ENCODE measurements around the gene ZNF576. TPM values are rescaled to one million over a fixed set of nuclear protein-coding genes. Genes with fewer than 3 reads are reported as not detected.

ZNF576 gene
- total RNA-seq, 1 experiment from 2014 or later, result 18.4 TPM

DNA sequence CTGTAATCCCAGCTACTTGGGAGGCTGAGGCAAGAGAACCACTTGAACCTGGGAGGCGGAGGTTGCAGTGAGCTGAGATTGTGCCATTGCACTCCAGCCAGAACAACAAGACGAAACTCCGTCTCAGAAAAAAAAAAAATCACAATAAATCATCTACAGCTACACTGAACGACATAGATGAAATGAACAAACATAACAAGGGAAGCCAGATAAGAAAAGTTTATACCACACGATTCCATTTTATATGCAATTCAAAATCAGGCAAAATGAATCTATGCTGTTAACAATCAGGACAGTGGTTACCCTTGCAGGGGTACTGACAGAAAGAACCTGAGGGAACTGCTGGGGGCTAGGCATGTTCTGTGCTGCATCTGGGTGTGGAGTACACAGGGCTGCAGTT, 26.7 kb upstream of the ZNF576 start:
- no peaks in the 10 kb centered on the region for H3K27me3 Mint-ChIP-seq (ENCODE audit: insufficient read depth, unreplicated experiment)
- H3K4me1 Mint-ChIP-seq (ENCODE audit: insufficient read depth, unreplicated experiment), result peaks cover 16% of the 10 kb centered on the region
- CTCF ChIA-PET, result interaction anchor here (0.6 to 1.4 kb wide), 4 partner anchors 15 to 83 kb away, joined by 3 to 9 read pairs (median 4); no protein-coding TSS in a partner anchor
- POLR2A ChIA-PET, result interaction anchor here (0.7 to 1.9 kb wide), 2 partner anchors 27 to 96 kb away, joined by 4 read pairs; partner anchors contain the start of genes IRGQ and ZNF576
- no peak overlapping the region for H3K4me3 Mint-ChIP-seq (ENCODE audit: unreplicated experiment)
- no peaks in the 10 kb centered on the region for H3K9me3 Mint-ChIP-seq (ENCODE audit: unreplicated experiment)
- DNase-seq (ENCODE audit: unreplicated experiment), result no peak
- peaks cover 12% of the 10 kb centered on the region for H3K36me3 Mint-ChIP-seq (ENCODE audit: insufficient read depth, unreplicated experiment)
- H3K27ac Mint-ChIP-seq (ENCODE audit: low read depth, unreplicated experiment), result no peak overlapping the region
- intact Hi-C loops (cut with micrococcal nuclease), result no loop called here
- BruUV-seq (replicated peaks), result no TSS peak
- TF ChIP-seq, protein P1, sequence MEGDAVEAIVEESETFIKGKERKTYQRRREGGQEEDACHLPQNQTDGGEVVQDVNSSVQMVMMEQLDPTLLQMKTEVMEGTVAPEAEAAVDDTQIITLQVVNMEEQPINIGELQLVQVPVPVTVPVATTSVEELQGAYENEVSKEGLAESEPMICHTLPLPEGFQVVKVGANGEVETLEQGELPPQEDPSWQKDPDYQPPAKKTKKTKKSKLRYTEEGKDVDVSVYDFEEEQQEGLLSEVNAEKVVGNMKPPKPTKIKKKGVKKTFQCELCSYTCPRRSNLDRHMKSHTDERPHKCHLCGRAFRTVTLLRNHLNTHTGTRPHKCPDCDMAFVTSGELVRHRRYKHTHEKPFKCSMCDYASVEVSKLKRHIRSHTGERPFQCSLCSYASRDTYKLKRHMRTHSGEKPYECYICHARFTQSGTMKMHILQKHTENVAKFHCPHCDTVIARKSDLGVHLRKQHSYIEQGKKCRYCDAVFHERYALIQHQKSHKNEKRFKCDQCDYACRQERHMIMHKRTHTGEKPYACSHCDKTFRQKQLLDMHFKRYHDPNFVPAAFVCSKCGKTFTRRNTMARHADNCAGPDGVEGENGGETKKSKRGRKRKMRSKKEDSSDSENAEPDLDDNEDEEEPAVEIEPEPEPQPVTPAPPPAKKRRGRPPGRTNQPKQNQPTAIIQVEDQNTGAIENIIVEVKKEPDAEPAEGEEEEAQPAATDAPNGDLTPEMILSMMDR (IDR thresholded peaks at IDR 0.05; ENCODE audit: unreplicated experiment), result no peak

DNA sequence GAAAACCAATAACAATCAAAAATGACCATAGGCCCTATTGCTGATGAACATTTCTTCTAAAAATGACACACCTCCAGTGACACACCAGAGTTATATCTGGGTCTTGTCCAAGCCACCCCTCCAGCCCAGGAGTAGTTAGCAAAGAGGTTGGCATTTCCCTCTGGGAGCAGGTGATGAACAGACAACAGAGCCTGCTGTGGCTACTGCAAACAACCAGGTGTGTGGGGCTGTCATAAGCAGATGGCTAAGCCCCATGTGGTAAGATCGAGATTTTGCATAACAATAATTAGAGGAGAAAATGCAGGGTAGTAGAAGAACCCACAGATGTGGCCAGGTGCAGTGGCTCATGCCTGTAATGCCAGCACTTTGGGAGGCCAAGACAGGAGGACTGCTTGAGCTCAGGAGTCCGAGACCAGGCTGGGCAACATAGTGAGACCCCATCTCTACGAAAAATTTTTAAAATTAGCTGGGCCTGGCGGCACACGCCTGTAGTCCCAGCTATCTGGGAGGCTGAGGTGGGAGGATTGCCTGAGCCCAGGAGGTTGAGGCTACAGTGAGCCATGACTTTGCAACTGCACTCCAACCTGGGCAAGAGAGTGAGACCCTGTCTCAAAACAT, 26.1 kb upstream of the ZNF576 start:
- ChIA-PET POLR2A (interaction anchor here (1.9 kb wide), 1 partner anchor 26 kb away, joined by 4 read pairs; the partner anchor contains the start of genes IRGQ and ZNF576), CTCF (interaction anchor here (0.6 to 1.4 kb wide), 4 partner anchors 15 to 82 kb away, joined by 3 to 9 read pairs (median 6); no protein-coding TSS in a partner anchor)
- H3K9me3 Mint-ChIP-seq (ENCODE audit: unreplicated experiment), result no peaks in the 10 kb centered on the region
- peaks cover 16% of the 10 kb centered on the region for H3K4me1 Mint-ChIP-seq (ENCODE audit: insufficient read depth, unreplicated experiment)
- intact Hi-C loops (cut with micrococcal nuclease), result no loop called here
- DNase-seq (ENCODE audit: unreplicated experiment), result peak; percentile 36
- no peak overlapping the region for H3K4me3 Mint-ChIP-seq (ENCODE audit: unreplicated experiment)
- H3K36me3 Mint-ChIP-seq (ENCODE audit: insufficient read depth, unreplicated experiment), result peaks cover 12% of the 10 kb centered on the region
- no peaks in the 10 kb centered on the region for H3K27me3 Mint-ChIP-seq (ENCODE audit: insufficient read depth, unreplicated experiment)
- no TSS peak for BruUV-seq (replicated peaks)
- H3K27ac Mint-ChIP-seq (ENCODE audit: low read depth, unreplicated experiment), result no peak overlapping the region
- TF ChIP-seq, protein P1 (IDR thresholded peaks at IDR 0.05; ENCODE audit: unreplicated experiment), result no peak

DNA sequence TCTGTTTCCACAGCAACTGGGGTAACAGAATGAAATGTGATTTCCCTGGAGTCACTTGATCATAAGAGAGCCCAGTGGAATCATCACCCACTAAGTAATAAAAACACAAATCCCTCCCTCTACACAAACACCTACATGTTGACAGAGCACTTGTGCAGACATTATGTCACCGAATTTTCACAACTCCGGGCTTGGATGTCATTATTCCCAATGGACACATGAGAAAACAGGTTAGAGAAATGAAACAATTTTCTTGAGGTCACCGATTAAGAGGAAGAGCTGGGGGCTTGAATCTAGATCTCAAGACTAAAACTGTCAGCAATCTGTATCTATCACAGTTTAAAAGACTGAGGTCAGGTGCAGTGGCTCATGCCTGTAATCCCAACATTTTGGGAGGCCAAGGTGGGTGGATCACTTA, 24.2 kb upstream of the ZNF576 start:
- H3K4me1 Mint-ChIP-seq (ENCODE audit: insufficient read depth, unreplicated experiment), result peaks cover 16% of the 10 kb centered on the region
- TF ChIP-seq, protein P1 (IDR thresholded peaks at IDR 0.05; ENCODE audit: unreplicated experiment), result no peak
- no peak overlapping the region for H3K4me3 Mint-ChIP-seq (ENCODE audit: unreplicated experiment)
- H3K36me3 Mint-ChIP-seq (ENCODE audit: insufficient read depth, unreplicated experiment), result peaks cover 14% of the 10 kb centered on the region
- H3K9me3 Mint-ChIP-seq (ENCODE audit: unreplicated experiment), result no peaks in the 10 kb centered on the region
- intact Hi-C loops (cut with micrococcal nuclease), result no loop called here
- no peak for DNase-seq (ENCODE audit: unreplicated experiment)
- no TSS peak for BruUV-seq (replicated peaks)
- no peaks in the 10 kb centered on the region for H3K27me3 Mint-ChIP-seq (ENCODE audit: insufficient read depth, unreplicated experiment)
- POLR2A ChIA-PET, result interaction anchor here (1.6 kb wide), 1 partner anchor 96 kb away, joined by 3 read pairs; no protein-coding TSS in a partner anchor
- H3K27ac Mint-ChIP-seq (ENCODE audit: low read depth, unreplicated experiment), result peak overlapping the region; percentile 54
- CTCF ChIA-PET, result interaction anchor here (1.3 to 1.6 kb wide), 2 partner anchors 14 to 17 kb away, joined by 3 to 4 read pairs; no protein-coding TSS in a partner anchor

GRCh38 chr19:43574424-43575155, 21.8 kb upstream of the ZNF576 start:
- Mint-ChIP-seq H3K4me1 (ENCODE audit: insufficient read depth, unreplicated experiment) (peaks cover 16% of the 10 kb centered on the region), H3K9me3 (ENCODE audit: unreplicated experiment) (no peaks in the 10 kb centered on the region), H3K27ac (ENCODE audit: low read depth, unreplicated experiment) (peak overlapping the region; percentile 98), H3K27me3 (ENCODE audit: insufficient read depth, unreplicated experiment) (peaks cover 14% of the 10 kb centered on the region), H3K4me3 (ENCODE audit: unreplicated experiment) (peak overlapping the region; percentile 98), H3K36me3 (ENCODE audit: insufficient read depth, unreplicated experiment) (peaks cover 12% of the 10 kb centered on the region)
- ChIA-PET POLR2A (interaction anchor here (0.7 to 3.0 kb wide), 8 partner anchors 10 to 177 kb away, joined by 3 to 55 read pairs (median 6); partner anchors contain the start of genes ETHE1, IRGQ, LYPD3 and ZNF575), CTCF (interaction anchor here (0.5 to 2.1 kb wide), 10 partner anchors 10 to 190 kb away, joined by 3 to 10 read pairs (median 4); no protein-coding TSS in a partner anchor)
- TF ChIP-seq, protein P1 (IDR thresholded peaks at IDR 0.05; ENCODE audit: unreplicated experiment), result no peak
- peak; percentile 43 for DNase-seq (ENCODE audit: unreplicated experiment)
- TSS peak; percentile 53 for BruUV-seq (replicated peaks)
- intact Hi-C loops (cut with micrococcal nuclease), result loop anchor here (1.0 kb wide), 1 partner anchor 22 kb away; the partner anchor contains the start of genes IRGQ and ZNF576
